Upper lobe of right lung (tissue), 1 donor: ENCODE results near the gene MRPS2. TPM values are rescaled to one million over a fixed set of nuclear protein-coding genes. Genes with fewer than 3 reads are reported as not detected.

Experiments used
- ATAC-seq: fragments of 200-7000 bp; cut with Tn5 transposase; one replicate; pipeline ENCODE4 v1.9.1; 2020; ENCODE audit warnings: mild to moderate bottlenecking, moderate library complexity
- DNase-seq: peaks from one replicate; pipeline ENCODE4 v3.0.0-alpha.2; 2020
- H3K27ac ChIP-seq: fragments of 200-600 bp; one replicate; pipeline ENCODE4 v1.8.0; 2022
- H3K27me3 ChIP-seq: fragments of 200-600 bp; one replicate; pipeline ENCODE4 v1.8.0; 2022; ENCODE audit warnings: mild to moderate bottlenecking
- H3K36me3 ChIP-seq: fragments of 200-600 bp; one replicate; pipeline ENCODE4 v1.8.0; 2022
- H3K4me1 ChIP-seq: fragments of 200-600 bp; one replicate; pipeline ENCODE4 v1.8.0; 2022
- H3K4me3 ChIP-seq: fragments of 200-600 bp; one replicate; pipeline ENCODE4 v1.8.0; 2022; ENCODE audit warnings: mild to moderate bottlenecking
- H3K9me3 ChIP-seq: fragments of 200-600 bp; one replicate; pipeline ENCODE4 v1.8.0; 2022
- intact Hi-C: fragments of 100-400 bp; cut with DNase I; formaldehyde crosslinking; loops from one replicate; pipeline ENCODE4 v1.11.0; 2022
- total RNA-seq: library from RNA; stranded (reverse); fragmentation: NEBNext Ultra II Directional; extraction: Animal tissue kit (Norgen Biotek cat#: 25700); gene quantifications from one replicate; pipeline ENCODE4 v1.2.1, GENCODE V29; 2021
- TF ChIP-seq, protein P1 (sequence below): fragments of 200-600 bp; IDR thresholded peaks from one replicate; pipeline ENCODE4 v1.8.0; 2022; ENCODE audit warnings: antibody characterized with exemption
- donor health status: DM: no; HTN: yes; CAD: no; lungs with severe emphysema.

Gene MRPS2
- total RNA-seq, 1 donor from 2014 or later: 23.0 TPM

DNA sequence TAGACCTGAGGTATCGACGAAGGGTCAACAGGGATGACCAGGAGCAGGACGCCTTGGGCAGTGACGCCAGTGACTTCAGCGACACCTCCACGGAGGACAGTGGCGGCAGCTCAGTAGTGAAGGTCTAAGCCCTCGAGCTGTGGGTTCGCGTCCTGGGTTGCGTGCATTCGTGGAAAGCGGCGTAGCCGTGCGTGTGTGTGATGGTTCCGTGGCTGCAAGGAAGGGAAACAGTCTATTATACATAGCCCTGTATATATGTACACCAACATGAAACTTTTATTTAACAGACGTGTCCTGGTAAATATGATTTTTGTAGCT is 12.5 kb upstream of the MRPS2 start:
- H3K4me1 ChIP-seq: no peaks in the 10 kb centered on the region
- ATAC-seq: no peak
- H3K27me3 ChIP-seq: no peaks in the 10 kb centered on the region
- no peak for DNase-seq
- TF ChIP-seq, protein P1, sequence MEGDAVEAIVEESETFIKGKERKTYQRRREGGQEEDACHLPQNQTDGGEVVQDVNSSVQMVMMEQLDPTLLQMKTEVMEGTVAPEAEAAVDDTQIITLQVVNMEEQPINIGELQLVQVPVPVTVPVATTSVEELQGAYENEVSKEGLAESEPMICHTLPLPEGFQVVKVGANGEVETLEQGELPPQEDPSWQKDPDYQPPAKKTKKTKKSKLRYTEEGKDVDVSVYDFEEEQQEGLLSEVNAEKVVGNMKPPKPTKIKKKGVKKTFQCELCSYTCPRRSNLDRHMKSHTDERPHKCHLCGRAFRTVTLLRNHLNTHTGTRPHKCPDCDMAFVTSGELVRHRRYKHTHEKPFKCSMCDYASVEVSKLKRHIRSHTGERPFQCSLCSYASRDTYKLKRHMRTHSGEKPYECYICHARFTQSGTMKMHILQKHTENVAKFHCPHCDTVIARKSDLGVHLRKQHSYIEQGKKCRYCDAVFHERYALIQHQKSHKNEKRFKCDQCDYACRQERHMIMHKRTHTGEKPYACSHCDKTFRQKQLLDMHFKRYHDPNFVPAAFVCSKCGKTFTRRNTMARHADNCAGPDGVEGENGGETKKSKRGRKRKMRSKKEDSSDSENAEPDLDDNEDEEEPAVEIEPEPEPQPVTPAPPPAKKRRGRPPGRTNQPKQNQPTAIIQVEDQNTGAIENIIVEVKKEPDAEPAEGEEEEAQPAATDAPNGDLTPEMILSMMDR: no peak
- intact Hi-C loops: no loop called here
- H3K36me3 ChIP-seq: peaks cover 58% of the 10 kb centered on the region
- H3K9me3 ChIP-seq: no peaks in the 10 kb centered on the region
- H3K27ac ChIP-seq: no peak overlapping the region
- no peak overlapping the region for H3K4me3 ChIP-seq

DNA sequence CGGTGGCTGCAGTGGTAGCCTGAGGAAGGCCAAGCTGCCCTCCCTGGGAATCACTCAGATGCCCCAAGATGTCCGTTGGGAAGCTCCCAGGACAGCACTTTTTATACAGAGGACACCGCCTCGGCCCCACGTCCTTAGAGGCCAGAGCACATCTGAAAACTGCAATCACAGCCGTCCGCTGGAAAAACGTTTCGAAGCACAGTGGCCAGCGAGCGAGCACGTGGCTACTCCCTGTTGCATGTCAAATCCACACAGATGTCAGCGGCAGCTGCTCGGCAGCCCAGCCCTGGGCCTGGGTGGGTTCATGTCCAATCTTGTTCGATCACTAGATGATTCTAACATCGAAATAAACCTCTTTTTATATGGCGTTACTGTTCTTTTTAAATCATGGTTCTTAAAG is 12.0 kb upstream of the MRPS2 start:
- DNase-seq (no peak), ATAC-seq (no peak)
- TF ChIP-seq, protein P1: no peak
- H3K9me3 ChIP-seq: no peaks in the 10 kb centered on the region
- intact Hi-C loops: no loop called here
- H3K27ac ChIP-seq: no peak overlapping the region
- no peaks in the 10 kb centered on the region for H3K4me1 ChIP-seq
- H3K4me3 ChIP-seq: no peak overlapping the region
- H3K36me3 ChIP-seq: peaks cover 58% of the 10 kb centered on the region
- H3K27me3 ChIP-seq: no peaks in the 10 kb centered on the region

DNA sequence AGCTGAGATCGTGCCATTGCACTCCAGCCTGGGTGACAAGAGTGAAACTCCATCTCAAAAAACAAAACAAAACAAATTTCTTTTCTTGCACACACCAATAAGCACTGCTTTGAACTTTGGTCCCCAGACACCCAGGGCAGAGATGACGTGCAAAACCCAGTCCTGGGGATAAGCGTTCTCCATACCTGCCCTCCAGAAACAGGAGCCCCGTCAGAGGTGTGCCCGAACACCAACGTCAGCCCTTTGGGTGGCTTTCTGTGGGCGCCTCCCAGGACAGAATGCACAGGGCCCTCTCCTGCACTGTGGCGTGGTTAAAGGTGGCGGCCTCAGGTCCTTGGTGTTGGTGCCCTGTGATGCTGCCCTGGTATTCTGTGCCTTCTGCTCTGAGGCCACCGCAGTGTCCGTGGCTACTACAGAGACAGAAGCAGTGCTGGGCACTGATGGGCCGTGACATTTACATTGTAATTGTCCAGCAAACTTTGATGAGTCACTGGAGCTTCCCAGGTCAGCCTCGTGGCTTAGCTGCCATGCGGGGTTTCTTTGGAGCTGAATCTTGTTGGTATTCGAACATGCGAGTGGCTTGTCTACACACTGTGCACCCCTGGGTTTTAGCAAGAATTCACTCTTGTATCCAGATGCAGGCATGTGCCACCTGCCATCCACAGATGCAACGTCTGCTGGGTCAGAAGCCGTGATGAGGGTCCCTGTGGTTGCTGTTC is 11.1 kb upstream of the MRPS2 start:
- Histone ChIP-seq H3K27ac (no peak overlapping the region), H3K9me3 (no peaks in the 10 kb centered on the region), H3K36me3 (peaks cover 51% of the 10 kb centered on the region), H3K4me3 (no peak overlapping the region), H3K27me3 (no peaks in the 10 kb centered on the region), H3K4me1 (no peaks in the 10 kb centered on the region)
- ATAC-seq (no peak), DNase-seq (no peak)
- intact Hi-C loops: no loop called here
- TF ChIP-seq, protein P1: no peak

DNA sequence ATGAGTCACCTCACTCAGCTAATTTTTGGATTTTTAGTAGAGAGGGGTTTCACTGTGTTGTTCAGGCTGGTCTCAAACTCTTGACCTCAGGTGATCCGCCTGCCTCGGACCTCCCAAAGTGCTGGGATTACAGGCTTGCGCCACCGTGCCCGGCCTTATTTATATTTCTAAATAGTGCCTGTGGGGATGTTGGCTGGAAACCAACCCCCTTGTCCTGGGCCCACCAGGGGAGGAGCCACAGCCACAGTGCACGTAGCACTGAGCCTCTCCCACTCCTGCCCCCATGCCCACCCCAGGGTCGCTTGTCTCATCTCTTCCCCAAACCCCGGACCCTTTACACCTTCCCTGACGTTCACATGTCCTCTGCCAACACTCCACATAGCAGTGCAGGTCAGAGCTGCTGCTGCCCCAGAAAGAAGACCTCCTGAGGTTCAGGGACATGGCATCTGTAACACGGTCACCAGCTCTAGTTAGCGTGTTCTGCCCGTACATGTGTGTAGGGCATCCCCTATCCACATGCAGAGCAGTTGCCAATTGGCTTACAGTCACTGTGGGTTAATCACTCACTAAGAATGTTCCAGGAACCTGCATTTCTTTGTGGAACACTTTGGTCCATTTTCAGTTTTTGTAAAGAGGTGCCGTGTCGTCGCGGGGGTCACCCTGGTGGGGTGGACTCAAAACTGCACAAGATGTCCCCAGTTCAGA is 10.2 kb upstream of the MRPS2 start:
- H3K4me3 ChIP-seq: no peak overlapping the region
- peaks cover 41% of the 10 kb centered on the region for H3K36me3 ChIP-seq
- no peaks in the 10 kb centered on the region for H3K9me3 ChIP-seq
- no peaks in the 10 kb centered on the region for H3K4me1 ChIP-seq
- H3K27me3 ChIP-seq: no peaks in the 10 kb centered on the region
- no peak for ATAC-seq
- TF ChIP-seq, protein P1: no peak
- intact Hi-C loops: no loop called here
- H3K27ac ChIP-seq: no peak overlapping the region
- no peak for DNase-seq

DNA sequence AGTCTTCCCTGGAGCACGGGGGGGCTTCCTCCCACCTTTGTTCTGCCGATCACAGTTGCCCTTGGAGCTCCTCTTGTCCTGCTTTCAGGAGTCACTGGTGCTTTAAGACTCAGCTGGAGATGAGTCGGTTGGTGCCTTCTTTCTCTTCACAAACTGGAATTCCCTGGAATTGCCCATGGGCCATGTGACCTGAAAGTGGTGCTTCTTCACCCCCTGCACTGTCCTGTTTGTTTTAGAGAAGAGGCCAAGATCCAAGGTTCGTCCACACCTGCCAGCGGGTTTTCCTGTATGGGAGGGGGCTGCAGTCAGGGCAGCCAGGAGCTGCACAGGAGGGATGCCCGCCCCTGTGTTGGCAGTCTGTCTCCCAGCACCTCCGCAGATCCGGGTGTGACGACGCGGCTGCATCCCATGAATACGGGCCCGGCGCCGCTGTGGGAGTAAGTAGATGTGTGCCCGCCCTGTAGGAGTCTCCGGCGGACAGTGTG is 9.5 kb upstream of the MRPS2 start:
- H3K27ac ChIP-seq: no peak overlapping the region
- TF ChIP-seq, protein P1: no peak
- no peak overlapping the region for H3K4me3 ChIP-seq
- DNase-seq: no peak
- H3K9me3 ChIP-seq: no peaks in the 10 kb centered on the region
- no peaks in the 10 kb centered on the region for H3K27me3 ChIP-seq
- H3K36me3 ChIP-seq: peaks cover 34% of the 10 kb centered on the region
- no peak for ATAC-seq
- intact Hi-C loops: no loop called here
- no peaks in the 10 kb centered on the region for H3K4me1 ChIP-seq
